Cardiac muscle cell (in vitro differentiated cells and primary cell): ENCODE measurements around the gene NKX6-1. TPM values are rescaled to one million over a fixed set of nuclear protein-coding genes. Genes with fewer than 3 reads are reported as not detected.

ENCODE experiments used
- DNase-seq, 2 donors: peaks; one replicate each; pipeline versions ENCODE4 v3.0.0 to v3.0.0-alpha.2; 2010 to 2017; ENCODE audit warnings: low read depth in 1 of 2, low spot score in 1 of 2
- H3K27ac ChIP-seq: fragments of 200-600 bp; sonication (generic); 2 replicates; pipeline ENCODE4 v1.5.1; 2016
- H3K27me3 ChIP-seq: fragments of 200-600 bp; sonication (generic); 2 replicates; pipeline ENCODE4 v1.6.0; 2016; ENCODE audit warnings: control low read depth
- H3K36me3 ChIP-seq: fragments of 200-600 bp; sonication (generic); 2 replicates; pipeline ENCODE4 v1.5.1; 2016; ENCODE audit warnings: control low read depth
- H3K4me1 ChIP-seq: fragments of 200-600 bp; sonication (generic); 2 replicates; pipeline ENCODE4 v1.8.1; 2017; ENCODE audit warnings: low read depth, mild to moderate bottlenecking, mixed run types
- H3K4me3 ChIP-seq: fragments of 200-600 bp; sonication (generic); 2 replicates; pipeline ENCODE4 v1.5.1; 2016; ENCODE audit warnings: mild to moderate bottlenecking
- H3K9me3 ChIP-seq: fragments of 200-600 bp; sonication (generic); 2 replicates; pipeline ENCODE4 v1.5.1; 2017; ENCODE audit warnings: low read depth, mild to moderate bottlenecking, control low read depth
- polyA plus RNA-seq: library from polyadenylated mRNA; unstranded; fragments of >200 nt; fragmentation: Nextera tagmentation; extraction: Ambion mirVana; gene quantifications from 2 replicates; pipeline ENCODE4 v1.2.1, GENCODE V29; 2016
- total RNA-seq: library from RNA; depleted of rRNA; stranded (reverse); fragments of >200 nt; gene quantifications from 2 replicates; pipeline ENCODE4 v1.2.3, GENCODE V29; 2016
- TF ChIP-seq, protein P1 (sequence below): IDR thresholded peaks from 2 replicates; pipeline ENCODE4 v1.5.1; 2012; ENCODE audit warnings: low read depth, mild to moderate bottlenecking, low read length

The NKX6-1 gene
- total and polyA plus RNA-seq, 2 experiments from 2014 or later = not detected

DNA sequence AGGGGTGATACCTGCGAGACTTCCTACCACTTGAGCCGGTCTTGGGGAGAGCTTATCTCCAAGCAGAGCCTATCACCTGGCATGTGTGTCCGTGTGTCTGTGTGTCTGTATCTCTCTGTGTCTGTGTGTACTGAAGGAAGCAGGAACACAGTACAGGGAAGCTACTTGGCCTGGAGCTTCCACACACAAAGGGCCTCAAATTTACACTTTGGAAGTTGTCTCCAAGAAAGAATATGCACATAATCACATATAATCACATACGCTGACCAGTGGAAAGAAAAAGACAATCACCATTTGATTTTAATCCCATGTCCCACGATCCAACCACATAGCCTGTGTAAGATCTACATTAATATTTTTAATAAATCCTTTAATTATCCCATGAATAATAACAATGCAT, 13.2 kb upstream of the NKX6-1 start:
- DNase-seq = no peak
- no peaks in the 10 kb centered on the region for H3K4me1 ChIP-seq
- no peak overlapping the region for H3K27ac ChIP-seq
- no peaks in the 10 kb centered on the region for H3K36me3 ChIP-seq
- H3K9me3 ChIP-seq = no peaks in the 10 kb centered on the region
- TF ChIP-seq, protein P1, sequence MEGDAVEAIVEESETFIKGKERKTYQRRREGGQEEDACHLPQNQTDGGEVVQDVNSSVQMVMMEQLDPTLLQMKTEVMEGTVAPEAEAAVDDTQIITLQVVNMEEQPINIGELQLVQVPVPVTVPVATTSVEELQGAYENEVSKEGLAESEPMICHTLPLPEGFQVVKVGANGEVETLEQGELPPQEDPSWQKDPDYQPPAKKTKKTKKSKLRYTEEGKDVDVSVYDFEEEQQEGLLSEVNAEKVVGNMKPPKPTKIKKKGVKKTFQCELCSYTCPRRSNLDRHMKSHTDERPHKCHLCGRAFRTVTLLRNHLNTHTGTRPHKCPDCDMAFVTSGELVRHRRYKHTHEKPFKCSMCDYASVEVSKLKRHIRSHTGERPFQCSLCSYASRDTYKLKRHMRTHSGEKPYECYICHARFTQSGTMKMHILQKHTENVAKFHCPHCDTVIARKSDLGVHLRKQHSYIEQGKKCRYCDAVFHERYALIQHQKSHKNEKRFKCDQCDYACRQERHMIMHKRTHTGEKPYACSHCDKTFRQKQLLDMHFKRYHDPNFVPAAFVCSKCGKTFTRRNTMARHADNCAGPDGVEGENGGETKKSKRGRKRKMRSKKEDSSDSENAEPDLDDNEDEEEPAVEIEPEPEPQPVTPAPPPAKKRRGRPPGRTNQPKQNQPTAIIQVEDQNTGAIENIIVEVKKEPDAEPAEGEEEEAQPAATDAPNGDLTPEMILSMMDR = no peak
- H3K27me3 ChIP-seq = peaks cover 13% of the 10 kb centered on the region
- H3K4me3 ChIP-seq = no peak overlapping the region

DNA sequence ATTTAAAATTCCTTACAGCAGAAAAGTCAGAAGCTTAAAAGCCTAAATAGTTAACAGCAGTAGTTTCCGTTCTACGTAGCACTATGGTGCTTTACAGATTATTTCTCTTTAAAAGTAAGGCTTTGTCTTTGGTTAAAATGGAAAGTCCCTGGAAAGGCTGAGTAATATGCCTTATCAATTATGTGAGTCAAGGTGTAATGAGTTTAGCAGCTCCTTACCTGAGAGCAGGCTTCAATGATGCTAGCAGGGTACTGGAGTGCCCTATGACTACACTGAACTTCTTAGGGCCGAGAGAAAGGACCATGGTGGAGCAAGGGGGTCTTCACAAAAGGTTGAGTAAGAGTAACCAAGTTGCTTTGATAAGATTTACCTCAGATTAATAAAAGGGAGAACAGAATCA, 12.6 kb upstream of the NKX6-1 start:
- peaks cover 19% of the 10 kb centered on the region for H3K27me3 ChIP-seq
- H3K27ac ChIP-seq = no peak overlapping the region
- TF ChIP-seq, protein P1 = no peak
- H3K4me1 ChIP-seq = no peaks in the 10 kb centered on the region
- no peak for DNase-seq
- no peaks in the 10 kb centered on the region for H3K36me3 ChIP-seq
- no peaks in the 10 kb centered on the region for H3K9me3 ChIP-seq
- no peak overlapping the region for H3K4me3 ChIP-seq

DNA sequence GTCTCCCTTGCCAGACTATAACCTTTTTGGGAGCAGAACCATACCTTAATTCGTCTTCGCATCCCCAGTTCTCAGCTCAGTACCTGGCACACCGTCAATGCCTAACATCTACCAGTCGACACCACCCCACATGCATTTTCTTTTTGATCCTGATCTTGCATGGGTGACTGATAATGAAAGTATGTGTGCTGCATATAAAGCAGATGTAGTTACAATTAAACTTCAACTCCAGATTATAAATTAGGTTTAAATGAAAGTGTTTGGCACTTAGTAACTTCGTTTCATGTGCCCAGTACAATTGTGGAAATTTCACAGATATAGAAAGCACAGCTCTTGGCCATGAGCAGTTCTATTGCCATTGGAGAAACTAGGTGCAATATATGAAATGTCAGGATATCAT, 8.8 kb upstream of the NKX6-1 start:
- H3K36me3 ChIP-seq = no peaks in the 10 kb centered on the region
- no peaks in the 10 kb centered on the region for H3K9me3 ChIP-seq
- no peak overlapping the region for H3K27ac ChIP-seq
- no peak overlapping the region for H3K4me3 ChIP-seq
- TF ChIP-seq, protein P1 = no peak
- peaks cover 49% of the 10 kb centered on the region for H3K27me3 ChIP-seq
- no peaks in the 10 kb centered on the region for H3K4me1 ChIP-seq
- no peak for DNase-seq

DNA sequence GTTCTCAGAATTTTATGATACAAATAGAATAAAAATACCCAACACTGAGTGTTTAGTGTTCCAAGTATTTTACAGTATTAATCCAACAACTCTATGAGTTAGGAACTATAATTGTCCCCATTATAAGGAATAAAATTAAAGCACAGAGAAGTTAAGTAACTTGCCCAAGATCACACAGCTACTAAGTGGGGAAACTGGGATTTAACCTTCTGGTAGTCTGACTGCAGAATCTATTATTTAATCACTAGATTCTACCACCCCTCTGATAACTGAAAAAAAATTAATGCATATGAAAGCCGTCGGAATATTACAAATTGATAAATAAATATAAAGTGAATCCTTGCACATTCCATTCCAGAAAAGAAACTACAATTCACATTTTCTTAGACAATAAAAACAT, 5.7 kb upstream of the NKX6-1 start:
- Histone ChIP-seq H3K4me3 (no peak overlapping the region), H3K27me3 (peaks cover 78% of the 10 kb centered on the region)
- TF ChIP-seq, protein P1 = no peak

DNA sequence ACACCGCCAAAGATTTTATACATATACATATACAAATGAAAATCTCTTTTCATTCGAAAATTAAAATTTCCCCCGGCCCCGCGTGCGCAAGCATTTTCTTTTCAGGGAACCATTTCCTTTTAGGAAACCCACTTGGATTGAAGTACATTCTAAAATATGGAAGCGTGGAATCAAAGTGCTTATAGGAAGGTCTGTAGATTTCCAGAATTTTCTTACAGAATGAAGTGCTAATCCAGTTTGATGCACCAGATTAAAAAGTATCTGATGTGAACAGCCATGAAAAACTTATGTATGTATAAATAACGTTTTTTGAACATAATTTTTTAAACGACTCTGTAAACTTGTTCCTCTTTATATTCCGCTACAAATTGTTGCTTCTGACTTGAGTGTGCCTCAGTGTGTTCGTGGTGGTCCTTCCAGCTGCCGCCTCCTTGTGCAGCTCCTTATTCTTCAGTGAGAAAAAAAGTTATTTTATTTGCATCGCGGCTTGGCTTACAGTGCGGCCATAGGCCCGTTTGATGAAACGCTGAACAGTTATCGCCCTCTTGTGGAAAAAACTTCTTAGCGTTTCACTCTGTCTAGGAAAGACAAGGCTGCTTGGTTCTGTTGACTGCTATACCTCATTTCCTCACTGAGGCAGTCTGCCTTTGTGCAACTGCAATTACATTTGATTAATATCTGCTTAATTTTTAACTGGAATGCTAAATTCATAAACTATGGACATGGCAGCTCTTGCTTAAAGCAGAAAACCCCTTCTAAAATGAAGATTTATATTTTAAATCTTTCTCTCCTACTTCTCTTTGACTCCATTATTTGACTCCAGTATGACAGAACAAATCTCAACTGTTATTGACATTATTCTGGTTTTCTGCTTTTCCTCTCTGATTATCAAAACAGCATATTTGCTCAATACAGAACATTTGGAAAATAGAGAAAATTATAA, 4.7 kb upstream of the NKX6-1 start:
- DNase-seq = peak; percentile 80 to 90

More for the DNA sequence above, 5.7 kb upstream of the NKX6-1 start:
- H3K27ac ChIP-seq = no peak overlapping the region
- H3K9me3 ChIP-seq = no peaks in the 10 kb centered on the region
- no peak for DNase-seq
- H3K4me1 ChIP-seq = no peaks in the 10 kb centered on the region
- no peaks in the 10 kb centered on the region for H3K36me3 ChIP-seq

More for the DNA sequence above, 4.7 kb upstream of the NKX6-1 start:
- Histone ChIP-seq H3K4me3 (no peak overlapping the region), H3K36me3 (no peaks in the 10 kb centered on the region), H3K27me3 (peaks cover 89% of the 10 kb centered on the region), H3K4me1 (no peaks in the 10 kb centered on the region), H3K9me3 (no peaks in the 10 kb centered on the region), H3K27ac (no peak overlapping the region)
- TF ChIP-seq, protein P1 = peak; percentile 74
